Rectal smooth muscle tissue (tissue), 1 donor: ENCODE measurements around the gene RXRG.

ENCODE experiments used
- H3K27ac ChIP-seq: one replicate; pipeline ENCODE4 v1.7.0; 2013; ENCODE audit warnings: low read depth, low read length, inconsistent platforms
- H3K27me3 ChIP-seq: one replicate; pipeline ENCODE4 v1.7.0; 2013; ENCODE audit warnings: low read length; ENCODE audit not compliant: control insufficient read depth, insufficient read depth
- H3K36me3 ChIP-seq: one replicate; pipeline ENCODE4 v1.7.0; 2013; ENCODE audit warnings: low read length; ENCODE audit not compliant: control insufficient read depth, insufficient read depth
- H3K4me1 ChIP-seq: one replicate; pipeline ENCODE4 v1.7.0; 2013; ENCODE audit warnings: low read length; ENCODE audit not compliant: control insufficient read depth, insufficient read depth
- H3K4me3 ChIP-seq: one replicate; pipeline ENCODE4 v1.7.0; 2013; ENCODE audit warnings: low read length
- H3K9ac ChIP-seq: one replicate; pipeline ENCODE4 v1.7.0; 2013; ENCODE audit warnings: low read length

Gene RXRG

DNA sequence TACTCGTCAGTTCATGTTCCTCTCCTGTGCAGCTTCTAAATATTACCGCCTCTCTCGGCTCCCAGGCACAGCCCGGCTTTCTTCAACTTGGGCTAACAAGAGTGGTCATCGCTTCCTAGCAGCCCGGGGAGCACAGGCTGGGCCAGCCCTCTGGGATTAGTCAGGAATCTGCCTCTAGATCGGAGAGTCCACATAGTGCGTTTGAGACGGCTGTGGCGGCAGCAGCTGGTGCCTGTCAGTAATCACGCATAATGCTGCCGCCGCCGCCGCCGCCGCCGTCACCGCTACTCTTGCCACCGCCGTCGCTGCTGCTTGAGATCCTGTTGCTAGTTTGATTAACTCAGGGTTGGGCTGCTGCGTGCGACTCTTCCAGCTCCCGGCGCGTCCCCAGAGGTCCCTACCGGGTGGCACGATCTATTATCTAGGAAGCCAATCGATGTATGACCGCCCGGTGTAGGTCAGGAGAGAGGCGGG lies at the start of gene RXRG:
Gene RXRG (minus strand): TSS at position 230 of the 474 bp plus-strand sequence. CDS start 233 bp downstream, outside the sequence.
- H3K4me3 ChIP-seq: peak within 1 kb of the TSS; percentile 54
- no peaks in the 10 kb centered on the region for H3K4me1 ChIP-seq
- H3K27me3 ChIP-seq: peaks cover 4% of the 10 kb centered on the region
- H3K9ac ChIP-seq: no peak within 1 kb of the TSS
- H3K27ac ChIP-seq: no peak within 1 kb of the TSS
- no peaks in the 10 kb centered on the region for H3K36me3 ChIP-seq

DNA sequence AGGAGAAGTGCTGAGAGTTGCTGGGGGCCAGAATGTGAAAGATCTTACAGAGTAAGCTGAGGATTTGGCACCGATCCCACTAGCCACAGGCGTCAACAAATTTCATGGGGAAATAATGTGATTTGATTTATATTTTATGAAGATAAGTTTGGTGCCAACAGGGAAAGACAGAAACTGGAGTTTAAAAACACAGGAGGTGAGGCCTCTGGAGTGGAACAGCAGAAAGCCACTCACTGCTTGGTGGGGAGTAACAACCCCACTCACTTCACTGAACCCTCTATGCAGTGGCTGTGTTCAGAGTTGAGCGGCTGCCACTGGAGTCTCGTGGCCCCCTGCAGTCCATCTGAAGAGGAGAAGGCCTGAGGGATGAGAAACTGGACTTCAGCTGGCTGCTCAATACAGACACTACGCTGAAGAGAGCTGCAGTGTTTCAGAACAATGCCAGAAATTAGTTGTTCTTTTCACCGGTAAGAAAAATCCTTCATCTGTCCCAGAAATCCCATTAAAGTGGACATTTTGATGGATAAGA lies 48.0 kb upstream of the RXRG start:
- H3K27ac ChIP-seq: no peak overlapping the region
- no peaks in the 10 kb centered on the region for H3K4me1 ChIP-seq
- H3K27me3 ChIP-seq: no peaks in the 10 kb centered on the region
- no peak overlapping the region for H3K4me3 ChIP-seq
- H3K9ac ChIP-seq: no peak overlapping the region
- H3K36me3 ChIP-seq: no peaks in the 10 kb centered on the region

DNA sequence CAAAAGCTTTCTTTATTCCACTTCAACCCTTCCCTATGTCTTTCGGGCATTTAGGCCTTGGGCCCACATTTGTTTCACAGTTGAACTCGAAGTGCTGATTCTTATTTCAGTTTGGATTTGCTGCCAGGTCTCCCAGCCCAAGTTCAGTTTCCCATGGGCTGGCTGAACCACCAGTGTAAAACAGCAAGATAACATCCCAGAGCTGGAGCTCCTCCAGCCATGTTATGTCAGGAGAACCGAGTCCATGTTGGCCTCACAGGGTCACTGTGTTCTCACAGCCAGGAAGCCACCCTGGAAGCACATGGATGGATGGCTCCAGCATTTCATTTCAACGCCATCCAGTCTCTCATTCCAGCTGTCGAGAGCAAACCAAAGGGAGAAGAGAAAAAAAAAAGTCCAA lies 45.2 kb upstream of the RXRG start:
- Histone ChIP-seq H3K4me1 (no peaks in the 10 kb centered on the region), H3K27ac (no peak overlapping the region), H3K9ac (no peak overlapping the region), H3K36me3 (no peaks in the 10 kb centered on the region), H3K27me3 (no peaks in the 10 kb centered on the region), H3K4me3 (no peak overlapping the region)

DNA sequence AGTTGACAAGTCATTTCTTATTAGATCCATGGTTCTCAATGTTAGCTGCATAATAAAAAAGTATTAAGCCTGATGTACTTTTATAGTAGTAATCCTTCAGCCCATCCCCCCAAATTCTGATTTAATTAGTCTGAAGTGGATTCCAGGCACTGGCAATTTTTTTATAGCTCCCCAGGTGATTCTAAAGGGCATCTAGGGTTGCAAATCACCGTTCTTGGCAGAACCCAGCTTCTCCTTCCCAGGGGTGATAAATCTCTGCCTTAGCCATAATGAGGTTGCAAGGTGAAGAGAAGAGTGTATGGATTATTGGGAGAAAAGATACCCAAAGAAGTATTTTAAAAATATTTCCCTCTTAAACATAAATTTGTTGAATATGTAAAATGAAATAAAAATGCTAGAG lies 43.0 kb upstream of the RXRG start:
- no peak overlapping the region for H3K27ac ChIP-seq
- H3K4me3 ChIP-seq: no peak overlapping the region
- no peaks in the 10 kb centered on the region for H3K4me1 ChIP-seq
- no peak overlapping the region for H3K9ac ChIP-seq
- H3K36me3 ChIP-seq: no peaks in the 10 kb centered on the region
- no peaks in the 10 kb centered on the region for H3K27me3 ChIP-seq

DNA sequence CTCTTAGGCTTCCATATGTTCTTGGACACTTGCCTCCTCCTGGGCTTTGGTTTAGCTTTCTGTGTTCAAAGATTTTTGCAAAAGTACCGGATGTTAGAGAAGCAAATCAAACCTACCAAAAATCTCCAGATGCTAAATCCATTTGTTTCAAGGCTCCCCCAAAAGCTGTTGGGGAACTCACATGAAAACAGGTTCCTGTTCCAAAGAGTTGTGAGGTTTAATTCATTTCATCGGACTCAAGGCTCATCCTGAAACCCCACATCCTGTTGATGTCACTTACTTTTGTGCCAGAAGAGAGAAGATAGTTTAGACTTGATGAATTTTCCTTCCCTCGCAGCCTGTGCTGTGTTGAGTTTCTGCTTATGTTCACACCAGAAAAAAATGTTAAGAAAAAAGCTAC lies 41.7 kb upstream of the RXRG start:
- Histone ChIP-seq H3K4me1 (no peaks in the 10 kb centered on the region), H3K4me3 (no peak overlapping the region), H3K27me3 (no peaks in the 10 kb centered on the region), H3K9ac (no peak overlapping the region), H3K27ac (no peak overlapping the region), H3K36me3 (no peaks in the 10 kb centered on the region)

DNA sequence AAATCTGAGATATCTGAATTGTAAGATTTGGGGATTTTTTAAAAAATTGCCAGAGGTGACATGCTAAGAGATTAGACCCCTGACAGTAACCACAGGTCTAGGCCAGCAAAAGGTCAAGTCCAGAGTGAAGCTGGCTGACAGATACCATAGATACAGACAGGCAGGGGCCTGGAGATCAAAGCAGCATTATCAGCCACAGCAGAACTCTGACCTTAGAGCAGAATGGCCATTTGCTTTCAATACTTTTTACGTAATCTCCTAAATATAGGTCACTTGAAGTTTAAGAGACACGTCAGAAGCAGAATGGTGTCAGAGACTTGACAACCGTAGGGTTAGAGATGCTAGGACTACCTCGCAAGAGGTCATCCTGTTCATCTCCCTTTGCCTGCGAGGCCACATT lies 40.8 kb upstream of the RXRG start:
- no peak overlapping the region for H3K9ac ChIP-seq
- no peak overlapping the region for H3K4me3 ChIP-seq
- H3K4me1 ChIP-seq: no peaks in the 10 kb centered on the region
- H3K27ac ChIP-seq: no peak overlapping the region
- H3K27me3 ChIP-seq: no peaks in the 10 kb centered on the region
- H3K36me3 ChIP-seq: no peaks in the 10 kb centered on the region

DNA sequence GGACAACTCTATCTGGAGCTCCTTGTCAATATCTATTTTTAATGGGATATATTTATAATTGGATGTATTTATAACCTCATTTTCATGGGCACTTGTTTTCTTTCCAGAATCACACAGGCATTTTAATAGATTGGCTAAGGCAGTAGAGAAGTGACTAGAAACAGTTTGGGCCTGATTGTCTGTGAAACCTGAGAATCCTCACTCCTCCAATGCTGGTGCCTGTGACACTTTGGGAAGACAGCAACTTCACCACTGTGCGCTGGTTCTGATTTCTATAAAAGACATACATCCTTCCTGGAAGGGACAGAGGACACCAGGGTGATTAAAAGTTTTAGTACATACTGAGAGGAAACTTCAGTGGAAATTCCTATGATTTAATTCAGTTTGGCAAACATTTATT lies 39.6 kb upstream of the RXRG start:
- Histone ChIP-seq H3K4me3 (no peak overlapping the region), H3K4me1 (no peaks in the 10 kb centered on the region), H3K36me3 (no peaks in the 10 kb centered on the region), H3K27me3 (no peaks in the 10 kb centered on the region), H3K9ac (no peak overlapping the region), H3K27ac (no peak overlapping the region)

DNA sequence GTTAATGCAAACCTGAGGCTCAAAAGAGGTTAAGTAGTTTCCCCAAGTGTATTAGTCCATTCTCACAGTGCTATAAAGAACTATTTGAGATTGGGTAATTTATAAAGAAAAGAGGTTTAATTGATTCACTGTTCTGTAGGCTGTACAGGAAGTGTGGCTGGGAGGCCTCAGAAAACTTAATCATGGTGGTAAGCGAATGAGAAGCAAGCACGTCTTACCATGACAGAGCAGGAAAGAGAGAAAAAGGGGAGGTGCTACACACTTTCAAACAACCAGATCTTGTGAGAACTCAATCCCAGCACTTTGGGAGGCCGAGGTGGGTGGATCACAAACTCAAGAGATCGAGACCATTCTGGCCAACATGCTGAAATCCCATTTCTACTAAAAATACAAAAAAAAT lies 38.5 kb upstream of the RXRG start:
- Histone ChIP-seq H3K27ac (no peak overlapping the region), H3K36me3 (no peaks in the 10 kb centered on the region), H3K27me3 (no peaks in the 10 kb centered on the region), H3K4me3 (no peak overlapping the region), H3K9ac (no peak overlapping the region), H3K4me1 (no peaks in the 10 kb centered on the region)

DNA sequence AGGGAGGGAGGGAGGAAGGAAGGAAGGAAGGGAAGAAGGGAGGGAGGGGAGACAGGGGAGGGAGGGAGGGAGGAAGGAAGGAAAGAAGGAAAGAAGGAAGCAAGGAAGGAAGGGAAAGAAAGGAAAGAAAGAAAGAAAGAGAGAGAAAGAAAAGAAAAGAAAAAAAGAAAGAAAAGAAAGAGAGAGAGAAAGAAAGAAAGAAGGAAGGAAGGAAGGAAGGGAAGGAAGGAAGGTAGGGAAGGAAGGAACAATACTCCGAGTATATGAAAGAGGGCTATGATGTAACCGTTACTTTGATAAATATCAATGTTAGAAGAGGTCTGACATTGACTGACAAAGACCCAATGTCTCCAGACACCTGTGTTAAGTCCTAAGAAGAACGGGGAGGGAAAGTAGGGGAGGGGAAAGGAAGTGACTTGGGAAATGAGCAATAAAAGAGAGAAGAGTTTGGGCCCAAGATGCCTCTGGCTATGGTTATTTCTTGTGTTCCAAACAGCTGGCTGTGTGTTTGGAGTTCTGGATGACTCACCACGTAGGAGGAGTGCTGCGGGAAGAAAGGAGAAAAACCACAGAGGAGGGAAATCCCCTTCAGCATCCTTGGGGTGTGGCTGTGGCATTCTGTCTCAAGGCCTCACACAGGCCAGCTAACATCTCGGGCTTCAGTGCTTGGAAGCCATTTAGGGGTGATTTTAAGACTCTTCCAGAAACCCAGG lies 37.0 kb upstream of the RXRG start:
- H3K36me3 ChIP-seq: no peaks in the 10 kb centered on the region
- H3K4me3 ChIP-seq: no peak overlapping the region
- H3K4me1 ChIP-seq: no peaks in the 10 kb centered on the region
- no peak overlapping the region for H3K9ac ChIP-seq
- no peak overlapping the region for H3K27ac ChIP-seq
- no peaks in the 10 kb centered on the region for H3K27me3 ChIP-seq

DNA sequence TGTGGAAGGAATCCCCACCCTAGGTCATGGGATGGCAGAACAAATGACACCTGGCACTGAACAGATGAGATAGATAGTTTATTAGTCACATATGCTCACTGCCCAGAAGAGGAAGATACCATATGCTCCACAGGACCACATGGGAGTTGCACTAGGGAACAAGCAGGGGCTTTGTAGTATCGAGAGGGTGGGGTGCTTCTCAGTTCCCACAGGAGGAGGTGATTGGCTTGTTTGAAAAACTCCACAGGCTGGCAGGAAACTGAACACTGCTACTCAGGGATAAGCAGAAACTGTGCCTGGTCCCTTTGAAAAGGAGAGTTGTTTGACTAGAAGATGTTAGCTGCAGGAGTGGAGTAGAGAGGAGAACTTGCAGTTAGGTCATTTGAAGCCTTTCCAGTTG lies 31.9 kb upstream of the RXRG start:
- no peak overlapping the region for H3K9ac ChIP-seq
- no peaks in the 10 kb centered on the region for H3K4me1 ChIP-seq
- H3K36me3 ChIP-seq: no peaks in the 10 kb centered on the region
- H3K27ac ChIP-seq: no peak overlapping the region
- H3K27me3 ChIP-seq: no peaks in the 10 kb centered on the region
- H3K4me3 ChIP-seq: no peak overlapping the region

DNA sequence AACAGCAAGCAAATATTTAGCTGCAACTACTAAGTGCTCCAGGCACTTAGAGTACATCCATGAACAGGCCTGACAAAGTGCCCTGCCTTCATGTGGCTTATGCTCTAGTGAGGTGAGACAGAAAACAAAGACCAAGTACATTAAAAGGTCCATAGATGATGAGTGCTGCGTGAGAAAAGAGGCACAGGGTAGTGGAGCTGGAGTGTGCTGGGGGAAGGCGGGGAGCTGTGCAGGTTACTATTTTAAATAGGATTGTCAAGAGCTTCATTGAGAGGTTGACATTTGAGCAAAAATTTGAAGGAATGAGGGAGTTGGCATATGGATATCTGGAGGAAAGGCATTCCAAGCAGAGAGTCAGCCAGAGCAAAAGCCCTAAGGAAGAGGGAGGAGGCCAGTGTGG lies 29.3 kb upstream of the RXRG start:
- Histone ChIP-seq H3K27ac (no peak overlapping the region), H3K36me3 (no peaks in the 10 kb centered on the region), H3K4me1 (no peaks in the 10 kb centered on the region), H3K9ac (no peak overlapping the region), H3K27me3 (peaks cover 1% of the 10 kb centered on the region), H3K4me3 (no peak overlapping the region)

DNA sequence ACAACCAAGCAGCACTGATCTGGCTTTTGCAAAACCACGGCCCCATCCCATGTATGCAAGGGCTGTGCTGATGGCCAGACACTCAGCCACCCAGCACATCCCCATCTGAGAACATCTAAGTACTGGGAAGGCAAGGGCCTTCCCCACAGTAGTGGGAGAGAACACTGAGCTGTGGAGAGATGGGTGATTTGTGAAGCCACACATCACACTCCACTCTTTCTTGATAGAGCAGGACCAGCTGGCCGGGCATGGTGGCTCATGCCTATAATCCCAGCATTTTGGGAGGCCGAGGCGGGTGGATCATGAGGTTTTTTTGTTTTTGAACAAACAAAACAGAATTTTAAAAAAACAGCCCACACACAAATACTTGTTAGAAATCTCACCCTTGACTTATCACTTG lies 28.2 kb upstream of the RXRG start:
- Histone ChIP-seq H3K4me1 (peaks cover 2% of the 10 kb centered on the region), H3K4me3 (no peak overlapping the region), H3K27me3 (peaks cover 4% of the 10 kb centered on the region), H3K36me3 (no peaks in the 10 kb centered on the region), H3K27ac (no peak overlapping the region), H3K9ac (no peak overlapping the region)

DNA sequence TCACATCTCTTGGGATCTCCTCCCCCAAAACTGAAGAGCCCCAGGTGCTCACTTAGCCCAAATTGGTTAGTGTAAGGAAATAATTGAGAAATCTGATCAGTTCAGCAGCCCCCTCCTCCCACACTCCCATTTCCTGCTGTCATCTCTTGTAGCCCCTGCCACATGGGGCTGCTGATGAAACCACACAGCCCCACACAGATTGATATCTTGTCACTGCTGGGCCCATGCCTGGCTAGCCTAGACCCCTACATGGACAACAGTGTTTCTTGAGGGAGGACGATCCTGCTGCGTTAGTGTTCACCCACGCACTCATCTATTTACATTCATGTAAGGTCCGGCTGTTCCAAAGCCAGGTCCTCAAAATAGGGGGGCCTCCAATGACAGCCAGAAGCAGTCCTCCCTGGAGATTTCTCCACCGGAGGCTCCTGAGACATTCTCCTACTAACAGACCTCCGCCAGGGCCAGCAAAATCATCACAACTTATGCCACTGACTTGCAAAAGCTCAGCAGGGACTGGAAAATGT lies 23.9 kb upstream of the RXRG start:
- peaks cover 4% of the 10 kb centered on the region for H3K27me3 ChIP-seq
- H3K9ac ChIP-seq: no peak overlapping the region
- no peaks in the 10 kb centered on the region for H3K36me3 ChIP-seq
- peaks cover 2% of the 10 kb centered on the region for H3K4me1 ChIP-seq
- no peak overlapping the region for H3K27ac ChIP-seq
- H3K4me3 ChIP-seq: no peak overlapping the region
